Peyer's patch (tissue), 4 donors: Measurements from ENCODE around the gene HEPN1.

Experiments used
- CTCF ChIP-seq, 6 experiments: fragments of 450-650 bp in 4 of 6; fragments of 200-600 bp in 2 of 6; sonication (generic) in 1 of 6; IDR thresholded peaks; one replicate each; pipeline ENCODE4 v1.5.1; 2017 to 2019; ENCODE audit warnings: antibody characterized with exemption in 6 of 6, mild to moderate bottlenecking in 3 of 6, moderate library complexity in 1 of 6
- POLR2A ChIP-seq, 2 donors: fragments of 450-650 bp; IDR thresholded peaks; one replicate each; pipeline ENCODE4 v1.5.1; 2017; ENCODE audit warnings: antibody characterized with exemption in 2 of 2, mild to moderate bottlenecking in 2 of 2, moderate library complexity in 2 of 2

GRCh38 chr11:124941703-124942102 is 22.7 kb downstream of the HEPN1 start:
- TF ChIP-seq CTCF (IDR thresholded peaks at IDR 0.05) (no peak), POLR2A (IDR thresholded peaks at IDR 0.05) (no peak)
